ENCODE measurements around the gene ECHDC3.

The ECHDC3 gene

DNA sequence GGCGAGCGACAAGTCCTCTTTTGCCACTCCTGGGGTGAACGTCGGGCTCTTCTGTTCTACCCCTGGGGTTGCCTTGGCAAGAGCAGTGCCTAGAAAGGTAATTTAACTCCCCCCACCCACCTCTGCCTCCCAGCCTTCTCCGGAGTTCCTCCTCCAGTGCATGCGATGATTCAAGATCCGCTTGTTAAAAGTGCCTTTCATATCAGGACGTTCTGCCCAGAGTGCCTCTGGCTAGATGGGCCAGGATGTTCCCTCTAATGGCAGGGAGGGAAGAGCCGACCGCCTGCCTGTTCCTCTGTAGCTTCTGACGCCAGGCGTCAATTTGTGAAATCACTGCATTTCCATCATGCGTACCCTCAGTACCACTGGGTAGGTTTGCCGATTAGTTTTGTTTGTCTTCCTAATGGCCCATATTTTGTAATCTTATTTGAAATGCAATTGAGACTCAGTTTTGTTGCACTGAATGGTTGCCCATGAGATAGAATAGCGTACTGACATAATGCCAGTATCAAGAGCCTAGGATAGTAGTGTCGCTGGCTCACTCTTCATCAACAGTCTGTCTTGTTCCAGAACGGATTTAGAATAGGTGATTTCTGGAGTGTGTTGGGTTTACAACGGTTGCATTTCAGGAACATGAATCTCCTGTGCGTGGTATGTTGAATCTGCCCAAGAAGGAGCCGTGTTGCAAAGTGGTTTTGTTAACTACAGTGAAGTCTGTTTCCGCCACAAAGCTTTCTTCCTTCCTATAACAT lies 13.5 kb downstream of the ECHDC3 start:
- Histone ChIP-seq H3K4me3 (ENCODE audit: low read depth in 1 of 2, low read length in 2 of 2) (no peak overlapping the region), H3K9ac (ENCODE audit: low read length) (no peak overlapping the region), H3K4me1 (ENCODE audit: insufficient read depth, low read length) (peaks cover 13% of the 10 kb centered on the region), H3K27me3 (ENCODE audit: control insufficient read depth in 1 of 2, insufficient read depth in 2 of 2, low read length in 2 of 2) (no peaks in the 10 kb centered on the region), H3K27ac (ENCODE audit: low read depth, low read length) (no peak overlapping the region), H3K36me3 (ENCODE audit: insufficient read depth, low read length) (no peaks in the 10 kb centered on the region), H3K9me3 (ENCODE audit: low read length) (no peaks in the 10 kb centered on the region)

DNA sequence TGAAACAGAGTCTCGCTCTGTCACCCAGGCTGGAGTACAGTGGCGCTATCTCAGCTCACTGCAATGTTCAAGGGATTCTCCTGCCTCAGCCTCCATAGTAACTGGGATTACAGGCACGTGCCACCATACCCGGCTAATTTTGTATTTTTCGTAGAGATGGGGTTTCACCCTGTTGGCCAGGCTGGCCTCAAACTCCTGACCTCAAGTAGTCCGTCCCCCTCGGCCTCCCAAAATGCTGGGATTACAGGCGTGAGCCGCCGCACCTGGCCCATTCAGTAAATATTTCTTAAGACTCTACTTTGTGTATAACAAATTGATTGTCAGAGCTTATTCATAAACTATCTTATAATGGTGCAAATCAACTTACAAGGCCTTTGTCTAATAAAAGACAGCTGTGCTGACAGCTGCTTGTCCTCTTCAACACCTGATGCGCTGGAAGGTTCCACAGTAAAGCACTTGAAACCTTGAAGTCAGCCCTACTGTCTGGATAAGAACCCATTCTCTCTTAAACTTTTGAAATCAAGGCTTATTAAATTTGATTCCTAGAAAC lies 14.7 kb downstream of the ECHDC3 start:
- Histone ChIP-seq H3K36me3 (ENCODE audit: insufficient read depth, low read length) (no peaks in the 10 kb centered on the region), H3K4me1 (ENCODE audit: insufficient read depth, low read length) (peaks cover 13% of the 10 kb centered on the region), H3K27ac (ENCODE audit: low read depth, low read length) (no peak overlapping the region), H3K4me3 (ENCODE audit: low read depth in 1 of 2, low read length in 2 of 2) (no peak overlapping the region), H3K9ac (ENCODE audit: low read length) (no peak overlapping the region), H3K9me3 (ENCODE audit: low read length) (no peaks in the 10 kb centered on the region), H3K27me3 (ENCODE audit: control insufficient read depth in 1 of 2, insufficient read depth in 2 of 2, low read length in 2 of 2) (no peaks in the 10 kb centered on the region)

DNA sequence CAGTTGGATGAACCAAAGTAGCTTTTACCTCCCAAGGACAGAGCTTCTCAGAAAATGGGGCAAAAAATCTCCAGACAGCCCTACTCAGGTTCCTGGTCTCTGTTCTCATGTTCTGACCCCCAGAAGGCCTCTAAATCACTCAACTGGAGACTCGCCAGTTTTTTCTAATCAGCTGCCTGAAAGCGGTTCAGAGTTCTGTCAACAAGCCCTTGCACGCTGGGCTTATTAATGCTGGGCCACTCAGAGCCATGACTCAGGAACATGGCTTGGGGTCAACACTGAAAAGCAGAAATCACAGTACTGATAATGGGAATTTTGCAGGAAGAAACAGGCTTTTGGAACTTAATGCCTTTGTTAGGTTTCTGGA lies 15.3 kb downstream of the ECHDC3 start:
- Histone ChIP-seq H3K36me3 (ENCODE audit: insufficient read depth, low read length) (no peaks in the 10 kb centered on the region), H3K27me3 (ENCODE audit: control insufficient read depth in 1 of 2, insufficient read depth in 2 of 2, low read length in 2 of 2) (no peaks in the 10 kb centered on the region), H3K27ac (ENCODE audit: low read depth, low read length) (no peak overlapping the region), H3K9ac (ENCODE audit: low read length) (no peak overlapping the region), H3K4me1 (ENCODE audit: insufficient read depth, low read length) (peaks cover 13% of the 10 kb centered on the region), H3K4me3 (ENCODE audit: low read depth in 1 of 2, low read length in 2 of 2) (no peak overlapping the region), H3K9me3 (ENCODE audit: low read length) (no peaks in the 10 kb centered on the region)

DNA sequence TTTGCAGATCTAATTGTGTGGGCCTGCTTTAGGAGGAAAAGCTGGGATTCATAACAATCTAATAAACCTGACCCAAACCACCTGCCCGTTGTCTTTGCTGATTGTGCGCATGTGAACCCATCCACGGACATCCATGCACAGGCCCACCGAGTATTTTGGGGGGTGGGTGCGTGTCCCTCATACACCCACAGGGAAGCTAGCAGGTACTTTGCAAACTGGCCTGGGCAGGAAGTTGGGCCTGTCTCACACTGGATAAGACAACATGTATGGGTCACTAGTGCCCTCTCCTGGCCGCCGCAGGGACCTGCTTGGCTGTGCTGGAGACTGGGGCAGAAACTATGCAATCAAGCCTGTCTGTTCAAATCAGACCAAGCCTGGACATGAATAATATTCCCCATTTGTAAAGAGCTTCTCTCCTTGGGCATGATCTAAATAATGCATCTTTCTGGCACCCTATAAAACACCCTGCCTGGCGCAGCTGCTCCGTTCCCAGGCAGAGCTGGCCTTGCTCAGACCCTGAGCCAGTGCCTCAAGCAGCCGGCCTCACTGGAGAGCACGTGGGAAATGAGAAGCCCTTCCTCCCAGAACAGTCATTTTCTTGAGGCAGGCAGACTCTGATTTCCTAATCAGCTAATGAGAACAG lies 15.8 kb downstream of the ECHDC3 start:
- peaks cover 13% of the 10 kb centered on the region for H3K4me1 ChIP-seq (ENCODE audit: insufficient read depth, low read length)

DNA sequence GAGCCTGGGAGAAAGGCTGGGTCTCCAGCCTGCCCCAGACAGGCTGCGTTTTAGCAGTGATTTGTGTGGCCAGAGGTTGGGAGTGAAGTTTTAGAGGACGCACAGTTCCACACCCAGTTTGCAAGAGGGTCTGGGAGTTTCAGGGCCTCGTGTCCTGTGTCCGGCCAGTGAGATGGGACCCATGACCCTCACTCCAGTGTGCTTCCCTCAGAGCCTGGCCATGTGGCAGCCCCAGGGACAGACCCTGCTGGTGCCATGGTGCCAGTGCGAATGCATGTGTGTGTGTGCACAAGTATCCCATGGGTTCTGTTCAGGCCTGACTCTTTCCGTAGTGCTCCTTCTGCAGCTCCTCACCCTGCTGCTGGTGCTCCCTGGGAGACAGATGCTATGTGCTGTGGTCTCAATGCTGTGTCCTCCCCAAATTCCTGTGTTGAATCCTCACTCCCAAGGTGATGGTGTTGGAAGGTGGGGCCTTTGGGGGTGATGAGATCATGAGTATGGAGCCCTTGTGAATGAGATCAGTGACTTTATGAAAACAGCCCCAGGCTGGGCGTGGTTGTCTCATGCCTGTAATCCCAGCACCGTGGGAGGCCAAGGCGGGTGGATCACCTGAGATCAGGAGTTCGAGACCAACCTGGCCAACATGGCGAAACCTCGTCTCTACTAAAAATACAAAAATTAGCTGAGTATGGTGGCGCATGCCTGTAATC lies 16.5 kb downstream of the ECHDC3 start:
- Histone ChIP-seq H3K9me3 (ENCODE audit: low read length) (no peaks in the 10 kb centered on the region), H3K27me3 (ENCODE audit: control insufficient read depth in 1 of 2, insufficient read depth in 2 of 2, low read length in 2 of 2) (no peaks in the 10 kb centered on the region), H3K27ac (ENCODE audit: low read depth, low read length) (no peak overlapping the region), H3K4me1 (ENCODE audit: insufficient read depth, low read length) (peaks cover 13% of the 10 kb centered on the region), H3K36me3 (ENCODE audit: insufficient read depth, low read length) (no peaks in the 10 kb centered on the region), H3K4me3 (ENCODE audit: low read depth in 1 of 2, low read length in 2 of 2) (no peak overlapping the region), H3K9ac (ENCODE audit: low read length) (no peak overlapping the region)

More for the DNA sequence above, 15.8 kb downstream of the ECHDC3 start:
- H3K27me3 ChIP-seq (ENCODE audit: control insufficient read depth in 1 of 2, insufficient read depth in 2 of 2, low read length in 2 of 2) = no peaks in the 10 kb centered on the region
- no peak overlapping the region for H3K27ac ChIP-seq (ENCODE audit: low read depth, low read length)
- no peaks in the 10 kb centered on the region for H3K36me3 ChIP-seq (ENCODE audit: insufficient read depth, low read length)
- H3K4me3 ChIP-seq (ENCODE audit: low read depth in 1 of 2, low read length in 2 of 2) = no peak overlapping the region
- no peaks in the 10 kb centered on the region for H3K9me3 ChIP-seq (ENCODE audit: low read length)
- no peak overlapping the region for H3K9ac ChIP-seq (ENCODE audit: low read length)

DNA sequence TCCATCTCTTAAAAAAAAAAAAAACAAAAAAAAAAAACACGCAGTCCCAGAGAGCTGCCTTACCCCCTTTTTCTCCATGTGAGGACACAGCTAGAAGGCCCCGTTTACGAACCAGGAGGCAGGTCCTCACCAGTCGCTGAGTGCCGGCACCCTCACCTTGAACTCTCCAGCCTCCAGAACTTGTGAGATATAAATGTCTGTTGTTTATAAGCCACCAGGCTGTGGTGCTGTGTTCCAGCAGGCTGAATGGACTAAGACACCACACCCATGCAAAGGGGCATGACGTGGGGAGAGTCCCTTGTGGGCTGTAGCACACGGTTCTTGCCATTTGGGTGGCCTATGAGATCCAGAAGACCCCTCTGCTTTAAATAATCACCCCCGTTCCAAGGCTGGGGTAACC lies 17.2 kb downstream of the ECHDC3 start:
- Histone ChIP-seq H3K4me1 (ENCODE audit: insufficient read depth, low read length) (peaks cover 13% of the 10 kb centered on the region), H3K9ac (ENCODE audit: low read length) (no peak overlapping the region), H3K4me3 (ENCODE audit: low read depth in 1 of 2, low read length in 2 of 2) (no peak overlapping the region), H3K9me3 (ENCODE audit: low read length) (no peaks in the 10 kb centered on the region), H3K36me3 (ENCODE audit: insufficient read depth, low read length) (no peaks in the 10 kb centered on the region), H3K27ac (ENCODE audit: low read depth, low read length) (no peak overlapping the region), H3K27me3 (ENCODE audit: control insufficient read depth in 1 of 2, insufficient read depth in 2 of 2, low read length in 2 of 2) (no peaks in the 10 kb centered on the region)

DNA sequence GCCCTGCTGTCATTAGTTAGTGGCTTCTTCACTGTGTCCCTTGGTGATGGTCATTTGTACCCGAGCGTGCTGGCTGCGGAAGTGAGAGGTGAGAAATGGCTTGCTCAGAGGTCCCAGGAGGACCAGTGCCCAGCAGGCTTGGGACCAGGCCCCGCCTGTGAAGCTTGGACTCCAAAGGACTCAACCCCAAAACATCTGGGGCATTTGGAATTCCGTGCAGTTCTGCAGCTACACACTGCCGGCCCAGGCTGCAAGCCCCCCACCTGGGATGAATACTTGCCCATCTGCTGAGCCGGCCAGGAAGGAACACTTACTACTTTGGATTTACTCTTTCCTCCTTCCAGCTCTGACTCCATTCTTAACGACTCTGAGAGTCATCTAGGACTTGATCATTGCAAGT lies 18.0 kb downstream of the ECHDC3 start:
- Histone ChIP-seq H3K27me3 (ENCODE audit: control insufficient read depth in 1 of 2, insufficient read depth in 2 of 2, low read length in 2 of 2) (no peaks in the 10 kb centered on the region), H3K36me3 (ENCODE audit: insufficient read depth, low read length) (no peaks in the 10 kb centered on the region), H3K27ac (ENCODE audit: low read depth, low read length) (no peak overlapping the region), H3K4me1 (ENCODE audit: insufficient read depth, low read length) (peaks cover 13% of the 10 kb centered on the region), H3K9me3 (ENCODE audit: low read length) (no peaks in the 10 kb centered on the region), H3K4me3 (ENCODE audit: low read depth in 1 of 2, low read length in 2 of 2) (no peak overlapping the region), H3K9ac (ENCODE audit: low read length) (no peak overlapping the region)

DNA sequence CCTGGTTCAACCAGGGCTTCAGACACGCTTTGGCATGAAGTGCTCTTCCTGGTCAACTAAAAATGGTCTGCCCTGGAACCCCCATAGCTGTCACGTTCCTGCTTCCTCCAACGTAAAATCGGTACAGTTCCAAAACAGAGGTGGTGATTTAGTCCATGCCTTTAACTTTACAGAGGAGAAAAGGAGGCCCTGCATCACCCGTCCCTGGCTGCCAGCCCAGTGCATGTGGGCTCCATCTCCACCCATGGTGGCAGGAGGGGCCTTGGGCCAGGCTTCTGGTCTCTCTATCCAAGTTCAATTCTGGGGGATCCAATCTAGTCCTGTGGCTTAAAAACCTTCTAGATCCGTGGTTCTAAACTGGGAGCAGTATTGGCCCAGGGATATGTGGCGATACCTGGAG lies 18.7 kb downstream of the ECHDC3 start:
- H3K4me1 ChIP-seq (ENCODE audit: insufficient read depth, low read length) = peaks cover 13% of the 10 kb centered on the region
- no peak overlapping the region for H3K9ac ChIP-seq (ENCODE audit: low read length)
- no peak overlapping the region for H3K4me3 ChIP-seq (ENCODE audit: low read depth in 1 of 2, low read length in 2 of 2)
- H3K27ac ChIP-seq (ENCODE audit: low read depth, low read length) = no peak overlapping the region
- H3K36me3 ChIP-seq (ENCODE audit: insufficient read depth, low read length) = no peaks in the 10 kb centered on the region
- no peaks in the 10 kb centered on the region for H3K27me3 ChIP-seq (ENCODE audit: control insufficient read depth in 1 of 2, insufficient read depth in 2 of 2, low read length in 2 of 2)
- H3K9me3 ChIP-seq (ENCODE audit: low read length) = no peaks in the 10 kb centered on the region

DNA sequence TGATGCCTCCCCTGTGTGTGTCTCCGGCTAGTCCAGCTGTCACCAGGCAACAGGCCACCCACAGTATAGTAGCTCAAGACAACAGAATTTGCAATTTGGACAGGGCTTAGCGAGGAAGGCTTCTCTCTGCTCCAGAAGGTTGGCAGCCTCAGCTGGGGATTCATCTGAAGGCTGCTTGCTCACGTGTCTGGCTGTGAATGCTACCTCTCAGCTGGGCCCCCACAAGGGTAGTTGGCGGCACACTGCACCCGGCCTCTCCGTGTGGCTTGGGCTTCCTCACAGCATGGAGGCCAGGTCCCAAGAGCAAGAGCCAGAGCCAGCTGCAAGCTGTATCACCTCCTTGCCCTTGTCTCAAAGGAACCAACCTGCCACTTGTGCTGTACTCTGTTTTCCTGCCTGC lies 19.2 kb downstream of the ECHDC3 start:
- no peaks in the 10 kb centered on the region for H3K27me3 ChIP-seq (ENCODE audit: control insufficient read depth in 1 of 2, insufficient read depth in 2 of 2, low read length in 2 of 2)
- no peak overlapping the region for H3K27ac ChIP-seq (ENCODE audit: low read depth, low read length)
- no peak overlapping the region for H3K9ac ChIP-seq (ENCODE audit: low read length)
- no peaks in the 10 kb centered on the region for H3K9me3 ChIP-seq (ENCODE audit: low read length)
- H3K36me3 ChIP-seq (ENCODE audit: insufficient read depth, low read length) = no peaks in the 10 kb centered on the region
- no peak overlapping the region for H3K4me3 ChIP-seq (ENCODE audit: low read depth in 1 of 2, low read length in 2 of 2)
- peaks cover 13% of the 10 kb centered on the region for H3K4me1 ChIP-seq (ENCODE audit: insufficient read depth, low read length)

DNA sequence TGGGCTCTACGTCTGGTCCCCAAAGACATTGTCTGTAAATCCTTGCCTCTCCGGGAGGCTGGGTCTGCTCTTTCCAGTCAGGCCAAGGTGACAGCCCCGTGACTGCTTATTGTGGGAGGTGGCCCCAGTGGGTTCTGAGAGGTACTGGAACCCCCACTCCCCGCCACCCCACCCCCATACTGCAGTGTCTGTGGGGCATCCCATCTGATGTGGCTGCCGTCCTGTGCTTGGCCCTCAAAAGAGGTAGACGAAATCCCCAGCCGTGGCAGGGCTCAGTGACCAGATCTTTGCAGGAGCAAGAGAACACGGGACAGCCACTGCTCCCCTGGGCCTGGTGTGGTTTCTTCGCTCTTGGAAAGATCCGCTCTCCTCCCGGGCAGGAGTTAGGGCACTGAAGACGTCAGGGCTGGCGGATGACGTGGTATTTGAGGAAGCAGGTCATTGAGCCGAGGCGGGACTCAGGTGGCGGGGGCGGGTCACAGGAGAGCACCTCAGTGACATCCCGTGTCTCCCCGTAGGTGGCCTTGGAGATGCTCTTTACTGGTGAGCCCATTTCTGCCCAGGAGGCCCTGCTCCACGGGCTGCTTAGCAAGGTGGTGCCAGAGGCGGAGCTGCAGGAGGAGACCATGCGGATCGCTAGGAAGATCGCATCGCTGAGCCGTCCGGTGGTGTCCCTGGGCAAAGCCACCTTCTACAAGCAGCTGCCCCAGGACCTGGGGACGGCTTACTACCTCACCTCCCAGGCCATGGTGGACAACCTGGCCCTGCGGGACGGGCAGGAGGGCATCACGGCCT lies 20.7 kb downstream of the ECHDC3 start:
- Histone ChIP-seq H3K4me1 (ENCODE audit: insufficient read depth, low read length) (peaks cover 5% of the 10 kb centered on the region), H3K27ac (ENCODE audit: low read depth, low read length) (no peak overlapping the region), H3K27me3 (ENCODE audit: control insufficient read depth in 1 of 2, insufficient read depth in 2 of 2, low read length in 2 of 2) (no peaks in the 10 kb centered on the region), H3K4me3 (ENCODE audit: low read depth in 1 of 2, low read length in 2 of 2) (no peak overlapping the region), H3K36me3 (ENCODE audit: insufficient read depth, low read length) (no peaks in the 10 kb centered on the region), H3K9me3 (ENCODE audit: low read length) (no peaks in the 10 kb centered on the region), H3K9ac (ENCODE audit: low read length) (no peak overlapping the region)

DNA sequence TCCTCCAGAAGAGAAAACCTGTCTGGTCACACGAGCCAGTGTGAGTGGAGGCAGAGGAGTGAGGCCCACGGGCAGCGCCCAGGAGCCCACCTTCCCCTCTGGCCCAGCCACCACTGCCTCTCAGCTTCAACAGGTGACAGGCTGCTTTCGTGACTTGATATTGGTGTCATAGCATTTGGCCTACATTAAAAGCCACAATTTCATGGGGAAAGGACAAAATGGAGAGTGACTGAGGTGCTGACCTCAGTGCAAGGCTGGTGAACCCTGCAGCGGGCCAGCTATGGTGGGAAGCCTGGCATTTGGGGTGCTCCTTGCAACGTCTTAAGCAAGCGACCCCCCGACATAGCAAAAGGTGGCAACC lies 21.3 kb downstream of the ECHDC3 start:
- no peaks in the 10 kb centered on the region for H3K27me3 ChIP-seq (ENCODE audit: control insufficient read depth in 1 of 2, insufficient read depth in 2 of 2, low read length in 2 of 2)
- no peak overlapping the region for H3K4me3 ChIP-seq (ENCODE audit: low read depth in 1 of 2, low read length in 2 of 2)
- H3K36me3 ChIP-seq (ENCODE audit: insufficient read depth, low read length) = no peaks in the 10 kb centered on the region
- no peak overlapping the region for H3K27ac ChIP-seq (ENCODE audit: low read depth, low read length)
- no peak overlapping the region for H3K9ac ChIP-seq (ENCODE audit: low read length)
- no peaks in the 10 kb centered on the region for H3K9me3 ChIP-seq (ENCODE audit: low read length)
- H3K4me1 ChIP-seq (ENCODE audit: insufficient read depth, low read length) = no peaks in the 10 kb centered on the region

Measured in muscle layer of colon (tissue), 2 donors.